Vagina (tissue), 2 donors: ENCODE results near the gene TMEM106C.

Experiments used
- CTCF ChIP-seq, 3 experiments: fragments of 450-650 bp in 2 of 3; fragments of 200-600 bp in 1 of 3; sonication (generic) in 1 of 3; IDR thresholded peaks; one replicate each; pipeline ENCODE4 v1.5.1; 2017 to 2019; ENCODE audit warnings: antibody characterized with exemption in 3 of 3, mild to moderate bottlenecking in 2 of 3, moderate library complexity in 2 of 3
- POLR2A ChIP-seq, 2 donors: fragments of 450-650 bp; IDR thresholded peaks; one replicate each; pipeline ENCODE4 v1.6.1; 2017; ENCODE audit warnings: antibody characterized with exemption in 2 of 2, mild to moderate bottlenecking in 2 of 2, moderate library complexity in 2 of 2

- no peak for TF ChIP-seq CTCF (IDR thresholded peaks at IDR 0.05)
- no peak for TF ChIP-seq POLR2A (IDR thresholded peaks at IDR 0.05)
These were observed 4.3 kb downstream of the TMEM106C start for GRCh38 chr12:47967461-47968321.
